KOPT-K1 (cell line): ENCODE data around the gene ZNF124.
"Not testable (repeated sequence)": the region's sequence is repeated elsewhere in the genome, so short reads cannot be mapped to it uniquely, and the experiment has no call there.

Experiments used
- H3K27ac ChIP-seq: fragments of 200-600 bp; sonication (generic); 2 replicates; pipeline ENCODE4 v1.5.1; 2016; ENCODE audit warnings: antibody characterized with exemption, mild to moderate bottlenecking, low read depth, low read length; ENCODE audit not compliant: poor library complexity, severe bottlenecking
- H3K36me3 ChIP-seq: fragments of 200-600 bp; sonication (generic); 2 replicates; pipeline ENCODE4 v1.5.1; 2017; ENCODE audit warnings: antibody characterized with exemption, mild to moderate bottlenecking, low read length, moderate library complexity; ENCODE audit not compliant: insufficient read depth
- H3K9me3 ChIP-seq: fragments of 200-600 bp; sonication (generic); 2 replicates; pipeline ENCODE4 v1.5.1; 2017; ENCODE audit warnings: antibody characterized with exemption, low read length, mild to moderate bottlenecking; ENCODE audit not compliant: insufficient read depth, poor library complexity, severe bottlenecking

The ZNF124 gene

DNA sequence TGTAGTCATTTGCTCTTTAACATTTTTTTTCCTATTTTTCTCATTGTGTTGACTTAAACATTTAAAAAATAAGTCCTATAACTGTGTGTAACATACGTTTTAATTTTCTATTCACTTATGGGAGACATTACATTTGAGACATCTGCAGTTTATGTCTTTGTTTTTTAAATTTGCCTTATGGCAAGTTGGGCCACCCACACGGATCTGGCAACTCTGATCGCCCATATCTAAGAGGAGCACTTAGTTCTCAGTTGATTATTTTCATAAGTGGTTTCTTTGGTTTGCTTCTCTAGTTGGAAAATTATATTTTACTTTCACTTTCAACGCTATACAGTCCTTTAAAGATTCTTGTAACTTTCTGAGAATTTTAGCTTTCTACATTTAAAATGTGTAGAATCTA lies 13.8 kb upstream of the ZNF124 start:
- Histone ChIP-seq H3K9me3 (peaks cover 78% of the 10 kb centered on the region), H3K27ac (peak overlapping the region; percentile 28), H3K36me3 (peaks cover 21% of the 10 kb centered on the region)

DNA sequence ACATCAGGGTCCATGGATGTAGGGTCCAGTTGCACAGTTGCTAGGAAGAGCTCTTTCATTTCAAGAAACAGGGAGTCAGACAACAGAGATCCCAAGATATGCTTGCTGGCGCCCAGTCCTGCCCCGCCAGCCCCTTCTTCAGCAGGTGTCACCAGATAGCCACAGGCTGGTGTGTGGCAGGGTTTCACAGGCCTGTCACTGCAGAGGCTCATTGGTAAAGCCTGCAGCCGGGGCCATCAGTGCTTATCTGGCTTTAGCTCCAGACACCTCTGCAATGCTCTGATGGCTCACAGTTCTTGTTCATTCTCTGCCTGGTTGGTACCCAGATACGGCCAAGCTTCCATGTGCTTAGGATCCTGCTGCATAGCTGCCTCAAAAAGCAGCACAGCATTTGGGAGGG lies 12.4 kb upstream of the ZNF124 start:
- Histone ChIP-seq H3K27ac (no peak overlapping the region), H3K36me3 (peaks cover 7% of the 10 kb centered on the region), H3K9me3 (peaks cover 64% of the 10 kb centered on the region)

DNA sequence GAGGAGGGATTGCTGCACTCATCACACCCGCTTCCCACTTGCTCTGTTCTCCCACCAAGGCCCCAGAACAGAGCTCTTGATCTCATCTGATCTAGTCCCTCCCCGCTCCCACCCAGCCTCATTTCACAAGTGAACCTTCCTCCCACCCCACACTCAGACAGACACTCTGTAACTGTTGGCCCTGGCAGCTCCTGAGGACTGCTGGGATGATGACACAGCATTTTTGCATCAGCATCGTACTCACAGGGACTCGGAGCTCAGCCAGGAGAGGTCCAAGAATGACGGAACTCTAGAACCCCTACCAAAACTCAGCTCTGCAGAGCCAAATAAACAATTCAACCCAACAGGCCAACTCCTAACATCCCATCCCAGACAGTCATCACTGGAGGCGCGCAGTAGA lies 11.2 kb upstream of the ZNF124 start:
- Histone ChIP-seq H3K27ac (no peak overlapping the region), H3K9me3 (peaks cover 52% of the 10 kb centered on the region), H3K36me3 (no peaks in the 10 kb centered on the region; the same call in 1 of the 2 replicates)

DNA sequence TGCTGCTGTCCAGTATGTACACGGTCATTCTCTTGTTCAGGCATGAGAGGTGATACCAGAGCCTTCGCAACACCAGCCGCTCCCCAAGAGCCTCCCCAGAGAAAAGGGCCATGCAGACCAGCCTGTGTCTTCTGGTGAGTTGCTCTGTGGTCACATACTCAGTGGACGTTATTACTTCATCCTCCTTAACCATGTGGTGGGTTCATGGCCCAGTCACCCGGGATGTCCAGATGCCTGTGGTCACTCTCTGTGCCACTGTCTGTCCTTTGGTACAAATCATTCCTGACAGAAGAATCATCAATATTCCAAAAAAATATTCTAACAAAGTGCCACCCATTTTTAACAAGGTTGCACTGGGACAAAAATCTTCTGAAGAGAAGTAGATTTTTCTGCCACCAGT lies 8.8 kb upstream of the ZNF124 start:
- Histone ChIP-seq H3K9me3 (peaks cover 30% of the 10 kb centered on the region), H3K27ac (no peak overlapping the region), H3K36me3 (no peaks in the 10 kb centered on the region; the same call in 1 of the 2 replicates)

DNA sequence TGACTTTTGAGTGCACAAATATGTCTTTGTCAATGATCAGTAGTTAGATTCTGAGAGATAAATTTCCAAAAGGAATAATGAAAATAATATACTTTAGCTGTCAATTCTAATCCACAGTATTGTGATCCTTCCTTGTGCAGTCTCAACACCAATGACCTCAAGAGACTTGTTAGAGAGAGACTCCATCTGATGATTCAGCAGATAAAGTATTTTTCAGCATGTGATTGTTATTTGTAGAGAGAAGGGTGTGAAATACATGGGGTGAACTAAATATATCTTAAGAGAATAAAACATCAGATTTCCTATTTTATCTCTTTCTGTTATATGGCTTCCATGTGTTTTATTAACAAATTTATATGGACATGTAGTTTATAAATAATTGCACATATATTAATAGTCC lies 5.9 kb upstream of the ZNF124 start:
- H3K9me3 ChIP-seq = peaks cover 2% of the 10 kb centered on the region
- H3K27ac ChIP-seq = no peak overlapping the region
- H3K36me3 ChIP-seq = no peaks in the 10 kb centered on the region

DNA sequence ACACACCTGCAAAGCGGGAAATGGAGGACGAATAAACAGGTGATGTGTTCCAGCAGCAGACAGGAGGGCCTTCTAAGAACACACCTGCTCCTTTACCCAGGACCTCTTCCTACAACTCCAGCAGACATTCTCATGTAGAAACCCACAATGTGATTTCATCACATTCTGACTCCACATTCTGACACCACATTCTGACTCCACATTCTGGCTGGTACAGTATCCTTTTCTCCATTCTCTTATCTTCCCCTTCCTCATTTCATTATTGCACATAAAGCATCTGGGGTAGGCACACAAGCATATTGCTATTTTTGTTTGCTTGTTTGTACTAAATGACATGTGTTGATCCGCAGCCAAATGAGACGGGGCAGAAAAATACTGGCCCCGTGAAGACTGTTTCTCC lies 3.6 kb upstream of the ZNF124 start:
- Histone ChIP-seq H3K36me3 (no peaks in the 10 kb centered on the region), H3K9me3 (no peaks in the 10 kb centered on the region), H3K27ac (no peak overlapping the region)

DNA sequence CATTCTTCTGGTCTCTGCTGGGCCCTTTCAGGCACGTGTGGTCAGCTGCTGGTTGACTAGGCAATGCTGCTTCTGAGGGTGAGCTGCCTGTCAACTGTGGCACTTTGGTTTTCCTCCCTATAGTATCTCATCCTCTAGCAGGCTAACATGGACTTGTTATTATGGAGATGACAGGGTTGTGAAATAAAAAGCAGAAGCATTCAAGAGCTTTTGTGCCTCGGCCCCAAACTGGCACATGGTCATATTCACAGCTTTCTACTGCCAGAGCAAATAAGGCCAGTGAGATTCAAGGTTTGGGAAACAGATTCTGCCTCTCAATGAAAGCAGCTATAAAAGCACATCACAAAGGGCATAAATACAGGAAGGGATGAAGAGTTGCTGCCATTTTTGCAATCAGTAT lies 1.6 kb upstream of the ZNF124 start:
- peaks cover 10% of the 10 kb centered on the region for H3K9me3 ChIP-seq
- H3K36me3 ChIP-seq = peaks cover 11% of the 10 kb centered on the region; the same call in 1 of the 2 replicates
- no peak overlapping the region for H3K27ac ChIP-seq

DNA sequence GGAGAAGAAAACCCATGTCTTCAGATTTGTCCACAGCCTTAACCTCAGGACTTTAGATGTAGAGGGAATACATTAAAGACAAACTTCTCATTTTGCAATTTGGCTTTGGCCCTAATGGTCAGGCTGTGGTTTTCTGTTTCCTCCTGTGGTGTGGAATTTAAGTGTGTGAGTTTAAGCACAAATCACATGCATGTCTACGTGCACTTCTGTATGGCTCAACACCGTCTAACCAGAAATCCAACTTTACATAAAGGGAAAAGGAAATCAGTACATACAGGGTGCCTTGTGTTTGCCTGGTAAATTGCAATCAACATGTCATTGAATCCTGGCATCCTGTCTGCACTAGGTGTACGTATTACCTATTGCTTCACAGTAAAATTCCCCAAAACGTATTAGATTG lies 1.2 kb upstream of the ZNF124 start:
- Histone ChIP-seq H3K27ac (no peak overlapping the region), H3K9me3 (peaks cover 15% of the 10 kb centered on the region), H3K36me3 (peaks cover 15% of the 10 kb centered on the region)

DNA sequence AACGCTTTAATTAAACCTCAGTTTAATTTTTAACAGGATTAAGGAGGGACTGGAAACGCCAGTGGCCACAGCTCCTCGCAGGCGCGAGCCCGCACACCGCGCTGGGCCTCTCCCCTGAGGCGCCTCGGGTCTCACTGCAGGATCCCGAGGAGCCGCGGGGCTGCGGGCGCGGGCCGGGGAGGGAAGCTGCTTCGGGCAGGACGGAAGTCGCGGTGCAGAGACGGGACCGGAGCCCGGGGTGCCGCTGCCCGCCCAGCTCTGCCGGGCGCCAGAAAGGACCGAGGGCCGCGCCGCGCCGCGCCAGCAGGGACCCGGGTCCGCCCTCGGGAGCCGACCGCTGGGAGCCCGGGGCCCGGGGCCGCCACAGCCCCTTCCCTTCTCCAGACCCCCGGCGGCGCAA lies 377 bp downstream of the ZNF124 start:
- peaks cover 31% of the 10 kb centered on the region for H3K36me3 ChIP-seq
- peaks cover 30% of the 10 kb centered on the region for H3K9me3 ChIP-seq
- not testable (repeated sequence) for H3K27ac ChIP-seq

DNA sequence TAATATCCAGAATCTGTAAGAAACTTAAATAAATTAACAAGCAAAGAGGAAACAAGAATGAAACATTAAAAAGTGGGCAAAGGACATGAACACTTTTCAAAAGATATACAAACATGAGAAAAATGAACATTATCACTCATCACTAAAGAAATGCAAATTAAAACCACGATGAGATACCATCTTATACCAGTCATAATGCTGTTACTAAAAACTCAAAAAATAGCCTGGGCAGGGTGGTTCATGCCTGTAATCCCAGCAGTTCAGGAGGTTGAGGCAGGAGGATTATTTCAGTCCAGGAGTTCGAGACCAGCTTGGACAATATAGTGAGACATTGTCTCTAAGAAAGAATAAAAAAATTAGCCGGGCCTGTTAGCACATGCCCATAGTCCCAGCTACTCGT lies 6.1 kb downstream of the ZNF124 start:
- H3K36me3 ChIP-seq = peaks cover 49% of the 10 kb centered on the region
- H3K27ac ChIP-seq = no peak overlapping the region
- peaks cover 88% of the 10 kb centered on the region for H3K9me3 ChIP-seq

DNA sequence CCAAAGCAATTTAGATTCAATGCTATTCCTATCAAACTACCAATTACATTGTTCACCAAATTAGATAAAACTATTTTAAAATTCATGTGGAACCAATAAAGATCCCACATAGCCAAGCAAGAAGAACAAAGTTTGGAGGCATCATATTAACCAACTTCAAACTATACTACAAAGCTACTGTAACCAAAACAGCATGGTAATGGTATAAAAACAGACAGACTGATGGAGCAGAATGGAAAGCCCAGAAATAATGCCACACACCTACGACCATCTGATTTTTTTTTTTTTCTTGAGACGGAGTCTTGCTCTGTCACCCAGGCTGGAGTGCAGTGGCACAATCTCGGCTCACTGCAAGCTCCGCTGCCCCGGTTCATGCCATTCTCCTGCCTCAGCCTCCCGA lies 7.1 kb downstream of the ZNF124 start:
- Histone ChIP-seq H3K27ac (no peak overlapping the region), H3K36me3 (peaks cover 58% of the 10 kb centered on the region), H3K9me3 (peaks cover 98% of the 10 kb centered on the region)

DNA sequence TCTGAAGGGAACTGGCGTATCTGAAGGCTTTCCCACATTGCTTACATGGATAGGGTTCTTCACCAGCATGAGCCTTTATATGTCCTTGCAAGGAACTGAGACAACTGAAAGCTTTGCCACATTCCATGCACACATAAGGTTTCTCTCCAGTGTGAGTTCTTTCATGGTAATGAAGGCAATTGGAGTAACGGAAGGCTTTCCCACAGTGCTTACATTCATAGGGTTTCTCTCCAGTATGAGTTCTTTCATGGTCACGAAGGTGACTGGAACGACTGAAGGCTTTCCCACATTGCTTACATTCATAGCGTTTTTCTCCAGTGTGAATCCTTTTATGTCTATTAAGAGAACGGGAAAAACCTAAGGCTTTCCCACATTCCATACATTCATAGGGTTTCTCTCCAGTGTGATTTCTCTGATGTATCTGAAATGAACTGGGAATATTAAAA lies 15.0 kb downstream of the ZNF124 start:
- no peak overlapping the region for H3K27ac ChIP-seq
- peaks cover 100% of the 10 kb centered on the region for H3K9me3 ChIP-seq
- peaks cover 88% of the 10 kb centered on the region for H3K36me3 ChIP-seq

DNA sequence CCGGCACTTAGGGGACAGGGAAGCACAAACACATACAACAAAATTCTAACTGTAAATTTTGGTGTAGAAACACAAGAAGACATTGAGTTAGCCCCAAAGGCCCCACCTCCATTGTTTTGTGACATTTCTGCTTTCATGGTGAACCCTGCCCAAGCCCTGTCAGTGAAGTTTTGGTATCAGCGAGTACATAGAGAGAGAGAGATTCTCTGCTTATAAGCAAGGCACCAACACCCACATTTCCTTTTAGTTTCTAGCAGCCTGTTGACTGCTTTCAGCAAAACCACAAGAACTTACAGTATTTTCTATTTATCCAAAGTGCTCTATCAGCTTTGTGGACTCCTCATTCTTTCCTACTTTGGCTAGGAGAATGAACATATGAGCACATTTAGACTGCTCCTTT lies 24.0 kb downstream of the ZNF124 start:
- Histone ChIP-seq H3K36me3 (peaks cover 94% of the 10 kb centered on the region), H3K27ac (no peak overlapping the region), H3K9me3 (peaks cover 99% of the 10 kb centered on the region)

DNA sequence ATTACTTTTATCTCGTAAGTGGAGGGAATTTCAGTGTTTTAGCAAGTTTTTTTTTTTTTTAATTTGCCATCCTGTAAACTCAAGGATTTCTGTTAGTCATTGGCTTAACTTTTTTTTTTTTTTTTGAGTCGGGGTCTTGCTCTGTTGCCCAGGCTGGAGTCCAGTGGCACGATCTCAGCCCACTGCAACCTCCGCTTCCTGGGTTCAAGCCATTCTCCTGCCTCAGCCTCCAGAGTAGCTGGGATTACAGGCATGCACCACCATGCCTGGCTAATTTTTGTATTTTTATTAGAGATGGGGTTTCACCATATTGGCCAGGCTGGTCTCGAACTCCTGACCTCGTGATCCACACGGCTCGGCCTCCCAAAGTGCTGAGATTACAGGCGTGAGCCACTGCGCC lies 24.7 kb downstream of the ZNF124 start:
- not testable (repeated sequence) for H3K27ac ChIP-seq
- Histone ChIP-seq H3K9me3 (peaks cover 98% of the 10 kb centered on the region), H3K36me3 (peaks cover 91% of the 10 kb centered on the region)

DNA sequence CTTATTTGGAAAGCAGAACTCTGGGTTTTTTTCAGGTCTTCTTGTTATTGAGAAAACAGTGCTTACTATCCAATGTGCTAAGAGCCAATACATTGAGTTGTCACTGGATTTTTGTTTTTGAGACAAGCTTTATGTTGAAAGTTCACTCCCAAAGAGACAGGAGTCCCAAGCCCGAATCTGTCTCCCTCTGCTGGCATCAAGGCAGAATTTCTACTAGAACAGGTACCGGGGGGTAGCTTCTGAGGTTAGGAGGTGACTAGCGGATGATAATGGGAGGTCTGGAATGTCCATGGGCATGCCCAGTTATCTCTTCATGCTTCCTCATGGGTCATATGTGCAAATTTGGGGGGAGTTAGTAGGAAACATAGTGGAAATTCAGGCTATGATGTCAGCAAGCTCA lies 25.1 kb downstream of the ZNF124 start:
- H3K27ac ChIP-seq = no peak overlapping the region
- peaks cover 98% of the 10 kb centered on the region for H3K9me3 ChIP-seq
- H3K36me3 ChIP-seq = peaks cover 91% of the 10 kb centered on the region

DNA sequence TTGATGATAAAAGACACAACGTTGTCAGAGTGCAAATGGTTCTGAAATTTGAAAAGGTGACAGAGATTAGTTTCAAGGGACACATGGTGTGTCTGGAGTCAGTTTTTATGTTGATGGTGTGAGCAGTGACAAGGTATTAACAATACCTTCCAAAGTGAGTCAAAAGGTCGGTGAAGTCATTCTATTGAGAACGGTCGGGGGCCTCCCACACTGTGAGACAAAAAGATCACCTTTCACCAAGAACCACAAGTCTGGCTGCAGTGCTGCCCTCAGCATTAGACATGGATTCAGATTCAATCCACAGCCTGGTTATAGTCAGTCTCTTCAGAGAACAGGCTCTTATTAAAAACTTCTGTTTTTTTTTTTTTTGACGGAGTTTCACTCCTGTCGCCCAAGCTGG lies 26.5 kb downstream of the ZNF124 start:
- no peak overlapping the region for H3K27ac ChIP-seq
- H3K9me3 ChIP-seq = peaks cover 99% of the 10 kb centered on the region
- peaks cover 94% of the 10 kb centered on the region for H3K36me3 ChIP-seq

DNA sequence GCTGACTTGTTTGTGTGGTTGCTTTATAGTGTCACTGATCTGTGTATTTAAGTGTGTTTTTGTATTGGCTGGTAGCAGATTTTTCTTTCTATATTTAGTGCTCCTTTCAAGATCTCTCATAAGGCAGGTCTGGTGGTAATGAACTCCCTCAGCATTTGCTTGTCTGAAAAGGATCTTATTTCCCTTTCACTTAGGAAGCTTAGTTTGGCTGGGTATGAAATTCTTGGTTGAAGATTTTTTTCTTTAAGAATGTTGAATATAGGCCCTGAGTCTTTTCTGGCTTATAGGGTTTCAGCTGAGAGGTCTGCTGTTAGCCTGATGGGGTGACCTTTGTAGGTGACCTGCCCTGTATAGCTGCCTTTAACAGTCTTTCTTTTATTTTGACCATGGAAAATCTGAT lies 32.3 kb downstream of the ZNF124 start:
- H3K27ac ChIP-seq = not testable (repeated sequence)
- Histone ChIP-seq H3K36me3 (peaks cover 48% of the 10 kb centered on the region), H3K9me3 (peaks cover 97% of the 10 kb centered on the region)
